Stimulated activated CD8-positive, alpha-beta memory T cell treated with anti-CD3 and anti-CD28 coated beads, Interleukin-4, amount 100 ng/mL, for 24 hours (primary cell): ENCODE data around the gene RUBCN.
"Not testable (repeated sequence)": the region's sequence is repeated elsewhere in the genome, so short reads cannot be mapped to it uniquely, and the experiment has no call there.

Source experiments
- DNase-seq: peaks from one replicate; pipeline ENCODE4 v3.0.0-alpha.2; 2020; ENCODE audit warnings: low read depth

The RUBCN gene

DNA sequence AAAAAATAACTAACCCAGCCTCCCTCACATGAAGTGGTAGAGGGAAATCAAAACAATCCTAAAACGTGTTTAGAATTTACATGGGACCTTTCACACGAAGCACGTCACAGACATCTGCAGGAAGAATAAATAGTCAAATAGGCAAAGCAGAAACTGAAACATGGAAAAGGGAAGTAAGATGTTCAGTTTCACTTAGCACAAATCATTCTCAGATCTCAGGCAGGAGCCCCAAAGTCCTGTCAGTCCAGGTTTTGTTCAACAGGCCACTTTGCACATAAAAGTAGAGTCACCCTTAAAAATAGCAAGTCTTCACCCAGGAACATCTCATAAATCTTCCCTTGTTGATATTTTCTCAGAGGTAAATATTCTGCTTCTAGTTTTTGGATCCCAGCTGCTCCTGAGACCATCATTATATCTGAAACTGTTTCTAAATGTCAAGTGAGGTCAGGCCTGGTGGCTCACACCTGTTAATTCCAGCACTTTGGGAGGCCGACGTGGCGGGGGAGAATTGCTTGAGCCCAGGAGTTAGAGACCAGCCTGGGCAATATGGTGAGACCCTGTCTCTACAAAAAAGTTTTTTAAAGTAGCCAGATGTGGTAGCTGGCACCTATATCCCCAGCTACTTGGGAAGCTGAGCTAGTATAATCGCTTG, 1.9 kb downstream of the RUBCN start:
- DNase-seq: no peak

DNA sequence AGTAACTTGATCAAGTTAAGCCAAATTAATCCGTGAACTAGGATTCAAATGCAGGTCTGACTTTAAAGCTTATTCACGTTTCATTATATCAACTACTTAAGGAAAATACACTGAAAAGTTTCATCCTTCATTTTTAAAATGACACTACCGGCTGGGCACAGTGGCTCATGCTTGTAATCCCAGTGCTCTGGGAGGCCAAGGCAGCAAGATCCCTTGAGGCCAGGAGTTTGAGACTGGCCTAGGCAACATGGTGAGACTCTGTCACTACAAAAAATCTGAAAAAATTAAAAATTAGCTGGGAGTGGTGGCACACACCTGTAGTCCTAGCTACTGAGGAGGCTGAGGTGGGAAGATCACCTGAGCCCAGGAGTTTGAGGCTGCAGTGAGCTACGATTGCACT, 3.7 kb downstream of the RUBCN start:
- no peak for DNase-seq

DNA sequence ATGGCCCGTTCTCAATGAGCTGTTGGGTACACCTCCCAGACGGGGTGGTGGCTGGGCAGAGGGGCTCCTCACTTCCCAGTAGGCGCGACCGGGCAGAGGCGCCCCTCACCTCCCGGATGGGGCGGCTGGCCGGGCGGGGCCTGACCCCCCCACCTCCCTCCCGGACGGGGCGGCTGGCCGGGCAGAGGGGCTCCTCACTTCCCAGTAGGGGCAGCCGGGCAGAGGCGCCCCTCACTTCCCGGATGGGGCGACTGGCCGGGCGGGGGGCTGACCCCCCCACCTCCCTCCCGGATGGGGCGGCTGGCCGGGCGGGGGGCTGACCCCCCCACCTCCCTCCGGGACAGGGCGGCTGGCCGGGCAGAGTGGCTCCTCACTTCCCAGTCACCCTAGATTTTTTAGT, 5.2 kb downstream of the RUBCN start:
- not testable (repeated sequence) for DNase-seq

DNA sequence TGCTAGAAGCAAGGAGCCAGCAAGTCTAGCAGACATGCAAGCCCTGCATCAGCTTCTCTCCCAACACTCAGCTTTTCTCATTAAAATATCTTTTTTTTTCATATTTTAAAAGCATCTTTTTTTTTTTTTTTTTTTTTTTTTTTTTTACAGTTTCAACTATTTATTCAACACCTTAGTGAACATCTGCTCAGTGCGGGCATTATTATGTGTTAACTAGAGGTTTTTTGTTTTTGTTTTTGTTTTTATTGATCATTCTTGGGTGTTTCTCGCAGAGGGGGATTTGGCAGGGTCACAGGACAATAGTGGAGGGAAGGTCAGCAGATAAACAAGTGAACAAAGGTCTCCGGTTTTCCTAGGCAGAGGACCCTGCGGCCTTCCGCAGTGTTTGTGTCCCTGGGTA, 5.9 kb downstream of the RUBCN start:
- not testable (repeated sequence) for DNase-seq

DNA sequence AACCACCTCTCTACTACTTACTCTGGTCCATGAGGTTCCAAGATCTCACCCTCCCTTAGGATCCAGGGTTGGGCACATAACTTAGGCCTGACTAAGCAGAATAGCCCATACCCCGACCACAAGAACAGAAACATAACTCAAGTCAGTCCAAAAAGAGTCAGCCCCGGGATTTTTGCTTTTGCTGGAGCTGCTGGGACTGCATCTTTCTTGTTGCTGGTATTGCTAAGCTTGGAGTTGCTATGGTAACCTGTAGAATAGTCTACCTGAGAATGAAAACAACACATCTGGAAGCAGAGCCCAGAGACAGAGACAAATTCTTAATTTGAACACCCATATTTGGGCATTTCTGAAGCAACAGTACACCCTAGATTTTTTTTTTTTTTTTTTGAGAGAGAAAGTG, 6.5 kb downstream of the RUBCN start:
- DNase-seq: no peak

DNA sequence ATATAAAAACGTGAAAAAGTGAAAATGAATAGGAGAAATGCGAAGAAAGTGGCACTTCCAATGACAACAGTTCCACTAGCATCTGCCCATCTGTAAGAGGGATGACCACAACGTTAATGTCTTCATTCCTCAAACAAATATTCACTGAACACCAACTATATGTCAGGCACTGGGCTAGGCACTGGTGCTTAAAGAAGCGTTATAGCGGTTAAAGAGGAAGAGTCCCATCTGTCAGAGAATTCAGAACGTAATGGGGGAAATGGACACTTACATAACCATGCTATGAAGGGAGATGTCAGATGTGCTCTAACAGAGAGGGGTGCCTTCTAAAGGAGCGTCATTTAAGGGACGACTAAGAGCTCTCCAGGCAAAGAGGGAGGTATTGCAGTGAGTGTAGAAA, 8.2 kb downstream of the RUBCN start:
- DNase-seq: no peak

DNA sequence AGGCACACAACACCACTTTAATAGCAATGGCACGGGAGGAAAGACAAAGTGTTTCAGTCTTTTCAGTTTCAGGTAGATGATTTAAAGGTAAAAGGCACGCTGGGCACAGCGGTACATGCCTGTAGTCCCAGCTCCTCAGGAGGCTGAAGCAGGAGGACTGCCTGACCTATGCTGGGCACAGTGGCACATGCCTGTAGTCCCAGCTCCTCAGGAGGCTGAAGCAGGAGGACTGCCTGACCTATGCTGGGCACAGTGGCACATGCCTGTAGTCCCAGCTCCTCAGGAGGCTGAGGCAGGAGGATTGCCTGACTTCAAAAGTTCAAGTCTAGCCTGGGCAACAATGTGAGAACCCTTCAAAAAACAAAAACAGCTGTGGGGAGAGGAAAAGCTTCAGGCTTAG, 8.8 kb downstream of the RUBCN start:
- DNase-seq: not testable (repeated sequence)

DNA sequence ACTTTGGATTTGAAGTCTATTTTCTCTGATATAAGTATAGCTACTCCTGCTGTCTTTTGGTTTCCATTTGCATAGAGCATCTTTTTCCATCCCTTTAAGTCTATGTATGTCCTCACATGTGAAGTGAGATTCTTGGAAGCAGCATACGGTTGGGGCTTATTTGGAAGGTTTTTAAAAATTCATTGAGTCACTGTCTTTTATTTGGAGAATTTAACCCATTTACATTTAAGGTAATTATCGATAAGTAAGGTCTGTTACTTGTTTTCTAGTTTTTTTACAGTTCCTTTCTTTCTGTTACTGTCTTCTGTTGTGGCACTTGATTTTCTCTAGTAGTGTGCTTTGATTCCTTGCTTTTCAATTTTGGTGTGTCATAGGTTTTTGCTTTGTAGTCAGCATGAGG, 14.0 kb downstream of the RUBCN start:
- DNase-seq: no peak

DNA sequence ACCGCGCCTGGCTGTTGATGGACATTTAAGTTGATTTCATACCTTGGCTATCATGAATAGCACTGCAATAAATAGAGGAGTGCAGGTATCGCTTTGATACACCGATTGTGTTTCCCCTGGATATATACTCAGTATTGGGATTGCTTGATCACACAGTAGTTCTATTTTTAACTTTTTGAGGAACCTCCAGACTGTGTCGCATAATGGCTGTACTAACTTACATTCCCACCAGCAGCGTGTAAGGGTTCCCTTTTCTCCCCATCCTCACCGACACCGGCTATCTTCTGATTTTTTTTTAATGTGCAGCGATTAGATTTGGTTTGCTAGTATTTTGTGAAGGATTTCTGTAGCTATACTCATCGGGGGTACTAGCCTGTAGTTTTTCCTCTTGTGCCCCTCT, 16.0 kb downstream of the RUBCN start:
- DNase-seq: no peak

DNA sequence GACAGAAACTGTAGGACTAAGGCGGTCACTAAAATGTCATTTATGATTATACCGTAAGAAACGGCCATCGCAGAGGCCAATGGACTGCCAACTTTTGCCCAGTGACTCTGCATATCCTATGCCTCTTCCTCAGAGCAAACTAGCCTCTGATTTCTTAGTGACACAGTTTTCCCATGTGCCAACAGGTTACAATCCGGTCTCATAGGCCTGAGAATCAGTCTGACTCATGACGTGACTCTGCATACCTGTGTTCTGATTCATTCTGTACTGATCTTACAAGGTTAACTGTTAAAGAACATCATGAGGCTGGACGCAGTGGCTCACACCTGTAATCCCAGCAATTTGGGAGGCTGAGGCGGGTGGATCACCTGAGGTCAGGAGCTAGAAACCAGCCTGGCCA, 17.8 kb downstream of the RUBCN start:
- no peak for DNase-seq

DNA sequence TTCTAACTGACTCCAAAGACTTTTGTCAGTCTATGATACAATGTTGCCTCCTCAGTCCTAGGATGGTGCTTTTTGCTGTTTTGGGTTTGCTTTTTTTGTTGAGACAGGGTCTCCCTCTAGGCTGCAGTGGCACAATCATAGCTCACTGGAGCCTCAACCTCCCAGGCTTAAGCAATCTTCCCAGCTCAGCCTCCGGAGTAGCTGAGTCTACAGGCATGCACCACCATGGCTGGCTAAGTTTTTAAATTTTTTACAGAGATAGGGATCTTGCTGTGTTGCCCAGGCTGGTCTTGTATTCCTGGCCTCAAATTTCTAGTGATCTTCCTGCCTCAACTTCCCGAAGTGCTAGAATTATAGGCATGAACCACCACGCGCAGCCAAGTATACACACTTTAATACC, 22.5 kb downstream of the RUBCN start:
- DNase-seq: no peak

DNA sequence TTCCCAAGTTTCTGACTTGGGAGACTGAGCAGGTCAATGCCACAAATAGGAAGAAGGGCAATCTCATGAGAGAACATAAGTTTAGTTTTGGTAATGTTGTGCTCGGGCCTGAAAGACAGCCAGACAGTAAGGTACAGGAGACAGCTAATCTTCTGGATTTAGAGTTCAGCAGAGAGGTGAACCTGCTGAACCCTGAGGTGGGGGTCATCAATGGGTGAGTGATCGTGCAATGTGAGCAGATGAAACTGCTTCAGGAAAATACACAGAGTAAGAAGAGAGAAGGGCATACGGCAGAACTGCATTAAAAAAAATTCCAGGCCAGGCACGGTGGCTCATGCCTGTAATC, 23.3 kb downstream of the RUBCN start:
- no peak for DNase-seq

DNA sequence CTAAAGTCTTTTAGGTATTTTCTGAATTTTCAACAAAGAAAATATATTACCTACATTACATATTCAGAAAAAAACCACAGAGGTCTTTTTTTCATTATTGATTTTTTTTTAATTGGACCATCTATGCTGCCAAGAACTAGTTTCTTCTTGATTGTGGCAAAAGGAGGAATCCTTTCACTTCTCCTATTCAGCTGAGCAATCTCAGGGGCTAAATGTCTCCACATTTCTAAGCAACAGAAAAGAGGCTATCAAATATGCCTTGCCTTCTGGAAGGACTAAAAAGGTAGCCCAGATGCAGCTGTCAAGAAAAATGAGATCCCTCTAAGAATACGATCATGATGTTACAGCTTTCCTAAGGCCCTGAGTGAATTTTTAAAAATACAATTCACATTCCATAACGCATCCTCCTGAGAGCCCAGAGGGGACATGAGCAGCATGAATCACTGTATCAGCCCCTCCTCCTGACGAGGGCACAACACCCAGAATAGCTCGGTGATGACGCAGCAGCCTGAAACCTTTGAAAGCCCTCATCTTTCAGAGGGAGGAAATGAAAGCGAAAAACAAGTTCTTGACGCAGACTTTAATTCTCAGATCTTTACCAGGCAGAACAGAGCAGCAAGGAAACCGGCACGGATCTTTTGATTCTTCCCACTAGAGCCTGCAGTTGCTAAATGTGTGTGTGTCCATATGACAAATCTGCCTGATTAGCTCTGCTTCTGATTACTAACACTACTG, 24.6 kb downstream of the RUBCN start:
- DNase-seq: peak; percentile 75

DNA sequence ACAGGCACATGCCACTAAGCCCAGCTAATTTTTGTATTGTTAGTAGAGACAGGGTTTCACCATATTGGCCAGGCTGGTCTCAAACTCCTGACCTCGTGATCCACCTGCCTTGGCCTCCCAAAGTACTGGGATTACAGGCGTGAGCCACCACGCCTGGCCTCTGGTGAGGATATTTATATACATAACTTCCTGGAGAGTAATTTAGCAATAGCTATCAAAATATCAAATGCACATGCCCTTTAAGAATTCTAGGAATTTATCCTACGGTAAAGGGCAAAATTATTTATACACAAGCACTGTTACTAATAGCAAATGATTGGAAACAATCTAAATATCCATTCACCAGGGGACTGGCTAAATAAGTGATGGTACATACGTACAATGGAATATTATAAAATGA, 25.7 kb downstream of the RUBCN start:
- DNase-seq: not testable (repeated sequence)

DNA sequence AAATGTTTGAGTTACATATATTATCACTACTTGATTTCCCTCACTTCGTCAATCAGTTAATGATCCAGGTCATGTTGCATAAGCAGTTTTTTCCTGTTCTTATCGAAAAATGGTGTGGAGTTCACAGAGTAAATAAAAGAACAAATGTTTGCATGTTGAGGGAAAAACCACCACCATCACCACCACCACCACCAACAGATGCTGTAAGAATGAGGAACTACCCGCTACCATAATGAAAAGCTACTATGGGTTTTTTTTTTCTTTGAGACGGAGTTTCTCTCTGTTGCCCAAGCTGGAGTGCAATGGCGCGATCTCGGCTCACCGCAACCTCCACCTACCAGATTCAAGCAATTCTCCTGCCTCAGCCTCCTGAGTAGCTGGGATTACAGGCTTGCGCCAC, 27.6 kb downstream of the RUBCN start:
- DNase-seq: no peak

DNA sequence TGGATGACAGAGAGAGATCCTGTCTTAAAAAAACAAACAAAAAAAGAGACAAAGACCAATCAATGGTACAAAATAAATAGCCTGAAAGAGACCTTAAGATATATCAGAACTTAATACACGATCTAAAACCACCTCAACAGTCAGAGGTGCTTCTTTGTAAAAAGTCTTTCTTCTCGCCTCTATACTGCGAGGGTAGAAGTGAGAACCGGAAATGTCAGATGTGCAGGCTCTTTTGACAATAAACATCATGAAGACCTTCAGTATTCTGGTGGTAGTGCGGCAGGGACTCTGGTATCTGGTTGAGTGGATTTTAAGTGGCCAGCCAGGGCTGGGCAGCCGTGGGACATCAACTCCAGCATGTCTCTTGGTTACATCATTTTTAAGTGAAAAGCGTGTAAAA, 30.0 kb downstream of the RUBCN start:
- DNase-seq: no peak

DNA sequence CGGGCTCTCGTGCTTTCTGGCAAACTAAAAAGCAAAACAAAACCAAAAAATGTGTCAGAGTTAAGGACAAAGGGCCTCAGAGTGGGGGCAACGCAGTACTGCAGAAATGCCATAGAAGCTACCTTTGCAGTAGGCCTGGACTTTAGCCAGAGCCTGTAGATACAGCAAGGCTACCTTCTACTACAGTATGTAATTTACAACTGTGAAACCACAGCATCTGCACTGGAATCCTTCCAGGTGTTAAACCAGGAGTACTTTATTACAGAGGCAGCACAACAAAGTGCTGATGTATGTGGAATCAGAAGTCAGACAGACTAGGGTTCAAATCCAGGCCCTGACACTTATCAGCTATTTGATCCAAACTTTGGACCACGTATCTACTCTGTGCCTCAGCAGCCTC, 34.9 kb downstream of the RUBCN start:
- DNase-seq: no peak

DNA sequence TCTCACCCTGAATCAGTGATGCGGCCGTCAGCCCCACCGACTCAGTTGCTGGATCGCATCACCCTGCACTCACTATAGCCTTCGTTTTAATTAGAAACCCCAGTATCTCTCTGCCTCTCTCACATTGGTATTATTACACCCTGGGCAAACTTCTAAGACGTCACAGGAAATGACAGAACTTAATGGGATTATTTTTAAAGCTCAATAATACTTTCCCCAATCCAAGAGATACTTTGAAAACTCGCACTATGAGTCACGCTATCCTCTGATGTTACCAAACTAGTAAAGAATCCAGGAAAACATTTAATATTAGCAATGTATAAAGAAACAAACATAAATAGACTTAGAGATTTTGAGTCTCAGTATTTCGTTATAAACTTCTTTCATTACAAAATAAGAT, 36.6 kb downstream of the RUBCN start:
- no peak for DNase-seq

DNA sequence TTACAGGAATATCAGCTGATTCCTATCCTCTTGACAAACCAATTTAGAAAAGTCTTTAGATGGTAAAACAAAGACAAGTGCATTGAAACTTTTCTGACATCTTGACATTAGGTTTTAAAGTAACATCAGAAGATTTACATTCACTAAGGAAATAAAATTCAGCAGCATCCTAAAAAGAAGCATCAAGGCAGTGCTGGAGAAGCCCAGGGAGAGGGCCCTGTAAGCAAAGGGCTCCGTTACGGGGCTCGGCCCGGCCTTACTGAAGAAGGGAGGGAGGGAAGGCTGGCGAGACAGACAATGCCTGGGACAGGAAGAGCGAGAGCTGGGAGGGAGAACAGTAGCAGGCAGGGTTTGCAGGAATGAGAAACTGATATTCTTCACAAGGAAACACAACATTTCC, 39.3 kb downstream of the RUBCN start:
- DNase-seq: no peak

DNA sequence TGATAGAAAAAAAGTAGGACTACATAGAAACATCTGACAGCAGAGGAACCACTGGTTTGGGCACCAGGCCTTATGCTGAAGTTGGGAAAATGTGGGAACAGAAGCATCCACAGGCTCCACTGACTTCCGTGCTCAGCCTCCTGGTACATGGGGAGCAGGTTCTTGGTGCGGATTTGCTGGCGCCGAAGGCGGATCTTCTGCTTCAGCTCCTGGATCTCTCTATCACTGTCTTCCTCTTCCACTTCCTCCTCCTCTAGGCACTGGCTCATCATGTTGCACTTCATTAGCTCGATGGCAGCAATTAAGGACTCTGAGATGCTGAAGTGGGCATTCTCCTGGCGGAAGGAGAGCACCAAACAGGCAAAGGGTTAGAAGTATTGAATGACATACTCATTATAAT, 42.5 kb downstream of the RUBCN start:
- DNase-seq: no peak

DNA sequence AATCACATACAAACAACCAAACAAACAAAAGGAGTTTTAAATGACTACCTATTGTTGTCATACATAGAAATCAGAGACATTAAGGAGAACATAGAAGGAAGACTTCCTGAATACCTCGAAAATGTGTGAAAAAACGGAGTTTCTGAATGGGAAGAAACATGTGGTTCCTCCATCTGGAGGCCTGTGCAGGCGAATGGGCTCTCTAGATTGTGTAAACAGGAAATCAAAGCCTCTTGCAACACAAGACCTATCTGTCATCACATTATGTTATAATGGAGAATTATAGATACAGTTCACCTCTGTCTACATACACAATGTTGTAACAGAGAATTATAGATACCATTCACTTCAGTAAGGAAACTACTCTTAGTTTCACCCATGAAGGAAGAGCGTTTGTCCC, 44.1 kb downstream of the RUBCN start:
- DNase-seq: no peak

DNA sequence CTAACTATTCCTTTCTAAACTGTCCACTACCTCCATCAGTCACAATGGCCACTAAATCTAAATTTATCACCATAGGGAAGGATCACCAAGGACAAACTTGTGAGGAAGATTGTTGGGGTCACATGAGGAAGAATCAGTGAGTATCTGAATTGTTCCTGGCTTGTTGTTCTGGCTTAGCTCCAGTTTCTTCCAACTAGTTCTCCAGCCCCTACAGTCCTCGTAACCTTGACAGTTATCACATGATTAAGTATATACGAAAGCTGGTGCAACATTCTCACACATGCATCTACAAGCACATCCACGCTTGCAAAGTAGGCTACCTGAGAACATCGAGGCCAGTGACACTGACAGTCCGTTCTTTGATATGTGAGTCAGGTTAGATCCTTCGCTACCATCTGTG, 46.0 kb downstream of the RUBCN start:
- no peak for DNase-seq

DNA sequence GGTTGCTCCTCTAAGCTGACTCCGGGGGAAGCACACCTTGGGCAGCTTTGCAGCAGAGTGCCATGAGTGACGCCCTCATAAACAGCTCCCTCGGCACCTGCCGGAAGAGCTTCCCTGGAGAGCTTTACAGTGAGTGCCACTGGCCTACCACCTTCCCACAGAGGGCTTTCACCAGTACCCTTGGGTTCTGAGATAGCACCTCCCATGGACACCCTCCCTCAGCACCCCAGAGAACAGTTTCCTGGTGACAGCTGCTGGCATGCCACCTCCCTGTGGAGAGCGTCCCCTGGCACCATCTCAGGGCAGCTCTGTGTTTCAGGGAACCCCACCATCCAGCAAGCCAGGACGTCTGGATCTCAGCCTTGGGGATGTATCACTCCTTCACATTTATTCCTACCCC, 49.1 kb downstream of the RUBCN start:
- DNase-seq: no peak

DNA sequence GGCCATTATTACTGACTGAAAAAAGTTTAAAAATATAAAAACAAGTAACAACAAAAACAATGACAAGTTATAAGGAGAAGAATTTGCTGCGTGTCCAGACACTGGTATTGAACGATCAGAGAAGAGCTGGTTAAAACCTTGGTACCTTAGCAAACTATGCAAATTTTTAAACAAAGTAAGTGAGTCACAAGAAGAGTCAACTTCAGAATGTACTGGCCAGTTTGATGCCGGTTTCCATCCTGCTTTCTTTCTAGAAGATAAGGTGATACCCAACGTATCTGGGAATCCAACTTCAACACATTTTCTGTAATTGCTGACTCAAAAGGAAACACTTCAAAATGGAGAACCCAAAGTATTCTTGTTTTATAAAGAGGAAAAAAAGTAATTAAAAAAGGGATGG, 49.8 kb downstream of the RUBCN start:
- DNase-seq: no peak
